ENCODE measurements around the gene ZNF473. TPM values are rescaled to one million over a fixed set of nuclear protein-coding genes. Genes with fewer than 3 reads are reported as not detected.
"Not testable (repeated sequence)": the region's sequence is repeated elsewhere in the genome, so short reads cannot be mapped to it uniquely, and the experiment has no call there.

The ZNF473 gene
- total RNA-seq, 1 experiment from 2014 or later, result 19.0 TPM

GRCh38 chr19:50098892-50099291 is 73.1 kb downstream of the ZNF473 start:
- not testable (repeated sequence) for H2BK12ac ChIP-seq (ENCODE audit: insufficient read length, low read depth, low read length); H3K14ac ChIP-seq (ENCODE audit: insufficient read depth, low read length); H3K56ac ChIP-seq (ENCODE audit: insufficient read length, low read depth, low read length); H3K27ac Mint-ChIP-seq; H2AK5ac ChIP-seq (ENCODE audit: insufficient read length, low read length); H3K4ac ChIP-seq (ENCODE audit: low read depth, low read length); H3K36me3 Mint-ChIP-seq (ENCODE audit: insufficient read depth in 1 of 3, low read depth in 3 of 3); H3K4me2 ChIP-seq (ENCODE audit: insufficient read depth, insufficient read length, low read length); H3K9ac ChIP-seq (ENCODE audit: extremely low read depth, insufficient read length, low read length); H2BK120ac ChIP-seq (ENCODE audit: low read depth, low read length, poor library complexity, severe bottlenecking); H3K9me3 ChIP-seq (ENCODE audit: control insufficient read depth, low read depth, low read length); H2BK15ac ChIP-seq (ENCODE audit: low read depth, low read length); H4K8ac ChIP-seq (replicated peaks; ENCODE audit: insufficient read length, low read depth, low read length); DNase-seq; H3K23me2 ChIP-seq (ENCODE audit: insufficient read length, low read depth, low read length, poor library complexity, severe bottlenecking); H4K5ac ChIP-seq (ENCODE audit: insufficient read length, low read depth, low read length); H3K9me3 Mint-ChIP-seq; H3K18ac ChIP-seq (ENCODE audit: insufficient read length, low read depth, low read length); H3K79me2 ChIP-seq (ENCODE audit: insufficient read depth, low read length); H3K4me1 ChIP-seq (ENCODE audit: insufficient read depth, low read length); H2AFZ ChIP-seq (ENCODE audit: low read length); H3K4me1 Mint-ChIP-seq; H2BK5ac ChIP-seq (ENCODE audit: insufficient read length, low read length); H3K27me3 ChIP-seq (ENCODE audit: insufficient read depth, low read length); H4K91ac ChIP-seq (ENCODE audit: insufficient read length, low read depth, low read length); H3K27ac ChIP-seq (ENCODE audit: insufficient read length, low read depth, low read length); H3T11ph ChIP-seq (ENCODE audit: low read length); H4K20me1 ChIP-seq (ENCODE audit: control insufficient read depth, insufficient read depth, insufficient read length); H2BK20ac ChIP-seq (ENCODE audit: low read depth, low read length, poor library complexity, severe bottlenecking); H3K4me3 Mint-ChIP-seq; H3K23ac ChIP-seq (ENCODE audit: insufficient read length, low read depth, low read length); H3K79me1 ChIP-seq (ENCODE audit: insufficient read depth, low read depth, low read length, poor library complexity, severe bottlenecking); H3K27me3 Mint-ChIP-seq (ENCODE audit: low read depth)
- whole genome bisulfite sequencing (ENCODE audit: extremely low coverage, insufficient read length, low lambda C conversion rate), result no CpG with 5 or more reads among the region's 14 CpGs

DNA sequence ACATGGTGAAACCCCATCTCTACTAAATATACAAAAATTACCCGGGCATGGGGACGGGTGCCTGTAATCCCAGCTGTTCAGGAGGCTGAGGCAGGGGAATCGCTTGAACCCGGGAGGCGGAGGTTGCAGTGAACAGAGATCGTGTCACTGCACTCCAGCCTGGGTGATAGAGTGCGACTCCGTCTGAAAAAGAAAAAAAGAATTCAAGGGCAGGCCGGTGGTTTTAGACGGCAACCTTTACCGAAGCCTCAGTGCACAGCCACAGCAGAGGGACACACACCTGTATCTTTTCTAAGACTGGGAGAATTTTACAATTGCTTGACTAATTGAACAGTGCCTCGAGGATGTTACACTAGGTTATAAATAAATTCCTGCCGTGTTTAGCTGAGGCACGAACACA is 73.9 kb downstream of the ZNF473 start:
- not testable (repeated sequence) for H2AFZ ChIP-seq (ENCODE audit: low read length); H2AK5ac ChIP-seq (ENCODE audit: insufficient read length, low read length); H3K27ac Mint-ChIP-seq; H3K79me1 ChIP-seq (ENCODE audit: insufficient read depth, low read depth, low read length, poor library complexity, severe bottlenecking); H3K9me3 Mint-ChIP-seq; H3K14ac ChIP-seq (ENCODE audit: insufficient read depth, low read length); DNase-seq; H2BK5ac ChIP-seq (ENCODE audit: insufficient read length, low read length); H3K4me1 Mint-ChIP-seq; H3T11ph ChIP-seq (ENCODE audit: low read length); H3K27me3 ChIP-seq (ENCODE audit: insufficient read depth, low read length); H3K18ac ChIP-seq (ENCODE audit: insufficient read length, low read depth, low read length); H2BK120ac ChIP-seq (ENCODE audit: low read depth, low read length, poor library complexity, severe bottlenecking); H4K5ac ChIP-seq (ENCODE audit: insufficient read length, low read depth, low read length); H3K79me2 ChIP-seq (ENCODE audit: insufficient read depth, low read length); H2BK15ac ChIP-seq (ENCODE audit: low read depth, low read length); H3K4me1 ChIP-seq (ENCODE audit: insufficient read depth, low read length); H3K36me3 Mint-ChIP-seq (ENCODE audit: insufficient read depth in 1 of 3, low read depth in 3 of 3); H3K9ac ChIP-seq (ENCODE audit: extremely low read depth, insufficient read length, low read length); H3K4me3 Mint-ChIP-seq; H3K23ac ChIP-seq (ENCODE audit: insufficient read length, low read depth, low read length); H3K56ac ChIP-seq (ENCODE audit: insufficient read length, low read depth, low read length); H4K8ac ChIP-seq (replicated peaks; ENCODE audit: insufficient read length, low read depth, low read length); H3K23me2 ChIP-seq (ENCODE audit: insufficient read length, low read depth, low read length, poor library complexity, severe bottlenecking); H2BK20ac ChIP-seq (ENCODE audit: low read depth, low read length, poor library complexity, severe bottlenecking); H3K27me3 Mint-ChIP-seq (ENCODE audit: low read depth); H3K27ac ChIP-seq (ENCODE audit: insufficient read length, low read depth, low read length); H3K4ac ChIP-seq (ENCODE audit: low read depth, low read length); H4K20me1 ChIP-seq (ENCODE audit: control insufficient read depth, insufficient read depth, insufficient read length); H2BK12ac ChIP-seq (ENCODE audit: insufficient read length, low read depth, low read length); H3K9me3 ChIP-seq (ENCODE audit: control insufficient read depth, low read depth, low read length); H3K4me2 ChIP-seq (ENCODE audit: insufficient read depth, insufficient read length, low read length); H4K91ac ChIP-seq (ENCODE audit: insufficient read length, low read depth, low read length)
- no CpG with 5 or more reads among the region's 14 CpGs for WGBS (ENCODE audit: extremely low coverage, insufficient read length, low lambda C conversion rate)
